HG03159 (cell line): Measurements from ENCODE around the gene RAB26.

Experiments
- ATAC-seq: cut with Tn5 transposase; IDR thresholded peaks from one replicate; pipeline ENCODE4 v1.9.1; 2021; ENCODE audit warnings: mild to moderate bottlenecking, moderate library complexity; ENCODE audit not compliant: unreplicated experiment

Gene RAB26

DNA sequence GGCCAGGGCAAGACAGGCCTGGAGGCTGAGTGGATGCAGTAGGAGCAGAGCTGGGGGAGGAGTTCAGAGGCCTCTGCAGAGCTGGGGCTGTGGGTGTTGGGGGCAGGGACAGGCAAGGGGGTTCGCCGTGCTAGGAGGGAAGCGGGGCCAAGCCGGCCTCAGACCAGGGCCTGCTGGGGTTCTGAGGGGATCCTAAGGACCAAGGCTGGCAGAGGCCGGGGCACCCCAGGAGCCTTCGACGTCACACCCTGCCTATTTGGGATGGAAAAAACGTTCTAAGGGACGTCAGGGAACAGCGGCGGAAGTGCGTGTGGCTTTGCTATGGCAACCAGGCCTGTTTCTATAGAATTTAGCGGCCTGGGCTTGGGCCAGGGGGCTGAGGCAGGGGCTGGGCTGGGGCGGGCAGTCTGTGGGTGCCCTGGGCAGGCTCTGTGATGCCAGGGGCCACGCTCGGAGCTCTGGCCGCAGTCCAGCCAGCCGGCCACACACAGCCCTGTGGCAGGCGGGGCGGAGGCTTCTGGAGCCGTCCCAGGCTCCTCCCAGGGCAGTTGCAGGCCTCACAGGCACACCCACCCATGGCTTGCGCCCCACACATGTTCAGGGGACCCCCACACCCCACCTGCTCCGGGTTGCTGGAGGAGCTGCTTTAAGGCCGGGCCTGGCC lies 10.9 kb downstream of the RAB26 start:
- no peak for ATAC-seq

GRCh38 chr16:2160915-2161551 lies 12.6 kb downstream of the RAB26 start:
- ATAC-seq: no peak

DNA sequence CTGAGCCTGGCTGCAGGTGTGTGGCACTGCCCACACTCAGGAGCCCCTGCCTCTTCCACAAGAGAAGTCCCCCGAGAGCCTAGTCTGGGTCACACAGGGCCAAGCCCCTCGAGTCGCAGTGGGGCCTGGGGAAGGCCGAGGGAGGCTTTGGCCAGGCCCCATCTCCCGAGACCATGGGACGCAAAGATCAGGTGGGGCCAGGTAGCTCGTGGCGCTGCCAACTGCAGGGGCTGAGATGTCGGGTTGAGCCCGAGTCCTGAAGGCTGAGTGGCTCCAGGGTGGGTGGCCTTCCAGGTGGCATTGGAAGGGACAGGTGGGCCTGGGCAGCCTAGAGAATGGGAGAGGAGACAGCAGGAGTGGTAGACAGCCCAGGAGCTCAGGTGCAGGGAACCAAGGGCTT lies 13.5 kb downstream of the RAB26 start:
- ATAC-seq: no peak

- no peak for ATAC-seq
These were observed 14.3 kb downstream of the RAB26 start for GRCh38 chr16:2162676-2163118.

DNA sequence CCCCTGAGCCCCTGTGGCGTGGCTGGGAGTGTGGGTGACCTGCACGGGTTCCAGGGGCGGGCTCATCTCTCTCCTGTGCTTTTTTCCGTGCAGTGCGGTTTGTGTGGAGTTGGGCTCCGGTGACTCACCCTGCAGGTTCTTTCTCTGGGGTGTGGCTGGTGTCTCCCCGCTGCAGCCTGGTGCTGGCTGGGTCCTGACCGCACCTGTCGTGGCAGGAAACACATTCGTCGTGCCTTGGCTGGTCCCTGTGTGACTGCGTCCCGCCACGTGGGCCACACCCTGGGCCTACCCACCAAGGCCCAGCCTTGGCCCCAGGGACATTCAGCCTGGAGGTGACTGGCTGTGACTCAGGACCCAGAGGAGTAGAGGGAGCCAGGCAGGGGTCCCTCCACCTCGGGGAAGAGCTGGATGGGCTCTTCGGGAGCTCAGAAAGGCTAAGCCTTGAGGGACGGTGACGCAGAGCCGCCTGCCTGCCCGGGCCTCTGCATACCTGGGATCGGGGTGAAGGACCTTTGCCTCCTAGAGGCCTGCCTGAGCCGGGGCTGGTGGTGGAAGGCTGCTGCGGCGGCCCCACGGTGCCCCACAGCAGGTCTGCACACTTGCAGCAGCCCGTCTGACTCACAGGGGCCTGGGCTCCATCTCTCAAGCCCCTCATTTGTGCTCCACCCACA lies 14.9 kb downstream of the RAB26 start:
- no peak for ATAC-seq

DNA sequence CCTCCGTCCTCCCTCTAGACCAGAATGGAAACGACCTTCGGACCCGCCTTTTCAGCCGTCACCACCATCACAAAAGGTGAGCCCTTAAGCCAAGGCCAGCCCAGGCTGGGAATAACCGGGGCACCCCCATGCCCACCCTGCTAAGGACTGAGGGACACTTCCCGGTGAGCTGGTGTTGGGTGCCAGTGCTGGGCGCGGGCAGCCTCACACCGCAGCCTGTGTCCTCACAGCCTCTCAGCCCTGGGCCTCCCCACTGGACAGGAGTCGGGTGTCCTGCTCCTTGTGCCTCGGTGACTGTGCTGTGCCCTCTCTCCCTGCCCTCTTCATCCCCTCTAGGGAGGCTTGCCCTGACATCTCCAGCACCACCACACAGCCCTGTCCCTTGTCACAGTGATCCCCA lies 17.4 kb downstream of the RAB26 start:
- ATAC-seq: no peak

GRCh38 chr16:2166263-2167067 lies 18.0 kb downstream of the RAB26 start:
- ATAC-seq: no peak

DNA sequence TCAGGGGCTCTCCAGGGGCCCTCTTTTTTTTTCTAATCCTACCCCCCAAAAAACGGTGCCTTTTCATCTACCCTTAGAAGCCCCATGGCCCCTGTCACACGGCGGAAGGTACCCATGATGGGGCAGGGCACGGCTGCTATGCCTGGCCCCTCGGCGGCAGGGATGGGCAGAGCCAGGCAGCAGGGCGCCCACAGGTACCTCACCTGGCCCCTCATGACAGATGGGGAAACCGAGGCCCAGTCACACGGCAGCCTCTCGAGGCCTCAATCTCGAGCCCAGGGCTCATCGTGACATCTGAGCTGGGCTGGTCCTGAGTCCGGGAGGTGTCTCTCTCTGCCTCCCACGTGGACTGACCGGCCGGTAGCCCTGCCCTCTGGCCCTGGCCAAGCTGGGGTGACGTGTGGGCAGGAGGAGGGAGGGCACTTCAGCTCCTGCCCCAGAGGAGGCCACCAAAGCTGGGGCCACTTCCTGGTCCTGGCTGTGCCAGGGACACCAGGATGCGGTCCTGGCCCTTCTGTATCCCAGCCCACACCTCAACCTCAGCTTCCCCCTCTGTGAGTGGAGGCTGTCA lies 18.7 kb downstream of the RAB26 start:
- ATAC-seq: no peak

DNA sequence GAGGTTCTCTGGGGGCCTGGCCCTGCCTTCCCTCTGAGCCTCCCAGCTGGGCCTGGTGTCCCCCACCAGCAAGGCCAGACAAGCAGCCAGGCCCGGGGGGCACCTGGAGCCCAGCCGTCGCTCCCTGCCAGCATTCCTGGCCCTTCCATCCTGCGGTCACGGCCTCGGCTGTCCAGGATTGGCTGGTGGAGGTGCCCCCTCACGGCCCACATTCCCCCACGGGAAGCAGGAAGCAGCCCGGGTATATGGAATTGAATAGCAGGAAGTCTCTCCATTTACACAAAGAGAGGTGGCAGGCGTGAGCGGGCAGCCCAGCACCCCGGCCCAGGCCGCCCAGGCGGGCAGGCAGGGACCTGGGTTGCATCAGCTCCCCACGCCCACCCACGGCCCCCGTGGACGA lies 21.7 kb downstream of the RAB26 start:
- no peak for ATAC-seq

DNA sequence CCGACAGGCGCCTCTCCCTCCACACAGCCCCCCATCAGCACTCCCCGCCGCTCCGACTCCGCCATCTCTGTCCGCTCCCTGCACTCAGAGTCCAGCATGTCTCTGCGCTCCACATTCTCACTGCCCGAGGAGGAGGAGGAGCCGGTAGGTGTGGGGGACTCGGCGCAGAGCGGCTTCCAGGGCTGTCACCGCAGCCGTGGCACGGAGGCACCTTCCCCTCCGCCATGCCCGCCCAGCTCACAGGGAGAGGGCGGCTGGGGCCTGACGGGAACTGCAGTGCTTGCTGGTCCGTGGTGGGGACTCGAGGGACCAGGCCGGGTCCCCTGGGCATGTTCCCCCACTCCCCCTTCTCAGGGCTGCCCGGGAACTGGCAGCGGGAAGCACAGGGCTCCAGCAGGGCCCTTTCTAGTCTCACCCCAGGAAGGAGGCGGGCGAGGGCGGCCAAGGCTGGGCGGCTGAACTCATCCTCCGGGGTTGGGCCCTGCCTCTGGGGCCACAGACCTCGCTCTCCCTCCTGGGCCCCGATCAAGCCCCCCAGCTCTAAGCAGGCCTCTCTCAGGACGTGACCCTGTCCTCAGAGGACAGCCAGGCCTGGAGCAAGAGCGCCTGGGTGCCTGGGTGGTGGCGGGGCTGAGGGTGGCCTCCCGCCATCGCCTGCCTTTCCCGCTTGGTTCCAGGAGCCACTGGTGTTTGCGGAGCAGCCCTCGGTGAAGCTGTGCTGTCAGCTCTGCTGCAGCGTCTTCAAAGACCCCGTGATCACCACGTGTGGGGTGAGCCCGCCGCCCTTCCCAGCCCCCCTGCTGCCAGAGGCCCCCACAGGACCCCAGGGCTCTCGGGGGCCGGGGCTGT lies 22.4 kb downstream of the RAB26 start:
- ATAC-seq: no peak

DNA sequence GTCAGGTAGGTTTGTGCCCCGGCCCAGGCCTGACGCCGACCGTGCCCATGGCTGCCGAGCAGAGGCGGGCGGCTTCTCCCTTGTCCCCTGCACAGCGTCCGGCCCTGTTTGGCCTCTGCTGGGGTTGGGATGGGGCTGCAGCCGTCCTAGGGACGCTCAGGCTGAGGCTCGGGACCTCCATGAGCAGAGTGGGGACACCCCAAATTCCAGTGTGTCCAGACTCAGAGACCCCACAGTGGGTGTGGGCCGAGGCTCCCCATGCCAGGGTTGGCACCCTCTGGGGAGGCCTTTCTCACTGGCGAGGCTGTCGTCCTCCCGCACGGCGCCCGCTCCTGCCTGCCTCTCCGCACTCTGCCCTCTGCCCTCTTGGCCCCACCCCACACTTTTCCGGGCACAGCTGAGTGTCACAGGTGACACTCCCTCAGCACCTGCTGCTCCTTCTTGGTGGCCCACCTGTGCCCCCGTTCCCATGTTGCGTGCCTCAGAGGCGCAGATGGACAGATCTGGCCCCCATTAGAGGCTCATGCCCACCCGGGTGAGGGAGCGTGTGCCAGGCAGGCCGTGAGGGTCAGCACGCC lies 23.3 kb downstream of the RAB26 start:
- no peak for ATAC-seq

- no peak for ATAC-seq
These were observed 24.4 kb downstream of the RAB26 start for GRCh38 chr16:2172688-2173335.

DNA sequence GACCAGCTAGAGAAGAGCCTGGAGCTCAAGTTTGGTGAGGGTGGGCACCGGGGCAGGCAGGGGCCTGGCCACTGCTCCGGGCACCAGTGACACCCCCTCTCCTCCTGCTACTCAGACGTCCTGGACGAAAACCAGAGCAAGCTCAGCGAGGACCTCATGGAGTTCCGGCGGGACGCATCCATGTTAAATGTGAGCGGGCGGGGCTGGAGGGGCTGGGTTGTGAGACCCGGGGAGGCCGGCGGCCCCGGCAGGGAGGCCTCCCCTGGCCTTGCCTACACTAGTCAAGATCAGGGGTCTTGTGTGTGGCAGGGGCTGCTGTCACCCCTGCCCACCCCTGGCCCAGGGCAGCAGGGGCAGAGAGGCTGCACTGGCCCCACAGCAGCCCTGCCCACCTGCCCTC lies 24.9 kb downstream of the RAB26 start:
- no peak for ATAC-seq

DNA sequence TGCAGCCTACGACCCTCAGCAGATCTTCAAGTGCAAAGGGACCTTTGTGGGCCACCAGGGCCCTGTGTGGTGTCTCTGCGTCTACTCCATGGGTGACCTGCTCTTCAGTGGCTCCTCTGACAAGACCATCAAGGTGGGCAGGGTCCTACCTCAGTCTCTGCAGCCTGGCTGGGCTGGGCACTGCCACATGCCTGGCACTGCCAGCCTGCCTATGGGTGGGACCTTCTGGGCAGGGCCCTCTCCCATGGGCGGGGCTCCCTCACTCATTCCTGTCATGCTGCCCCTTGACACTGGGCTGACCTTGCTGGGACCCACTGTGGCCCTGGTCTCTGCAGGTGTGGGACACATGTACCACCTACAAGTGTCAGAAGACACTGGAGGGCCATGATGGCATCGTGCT lies 25.5 kb downstream of the RAB26 start:
- no peak for ATAC-seq

GRCh38 chr16:2174396-2175131 lies 26.1 kb downstream of the RAB26 start:
- ATAC-seq: no peak

DNA sequence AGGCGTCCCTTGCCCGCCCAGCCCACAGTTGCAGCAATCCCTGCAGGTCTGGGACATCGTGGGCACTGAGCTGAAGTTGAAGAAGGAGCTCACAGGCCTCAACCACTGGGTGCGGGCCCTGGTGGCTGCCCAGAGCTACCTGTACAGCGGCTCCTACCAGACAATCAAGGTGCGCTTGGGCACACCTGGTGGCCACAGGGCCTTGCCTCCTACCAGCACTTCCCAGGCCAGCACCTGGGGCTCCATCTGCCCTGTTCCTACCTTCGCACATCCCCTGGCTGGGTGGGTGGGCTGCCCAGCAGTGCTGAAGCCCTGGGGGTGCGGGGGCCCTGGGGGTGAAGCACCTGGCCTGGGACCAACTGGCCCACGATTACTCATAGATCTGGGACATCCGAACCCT lies 27.0 kb downstream of the RAB26 start:
- ATAC-seq: no peak

- no peak for ATAC-seq
These were observed 27.6 kb downstream of the RAB26 start for GRCh38 chr16:2176047-2176446.

DNA sequence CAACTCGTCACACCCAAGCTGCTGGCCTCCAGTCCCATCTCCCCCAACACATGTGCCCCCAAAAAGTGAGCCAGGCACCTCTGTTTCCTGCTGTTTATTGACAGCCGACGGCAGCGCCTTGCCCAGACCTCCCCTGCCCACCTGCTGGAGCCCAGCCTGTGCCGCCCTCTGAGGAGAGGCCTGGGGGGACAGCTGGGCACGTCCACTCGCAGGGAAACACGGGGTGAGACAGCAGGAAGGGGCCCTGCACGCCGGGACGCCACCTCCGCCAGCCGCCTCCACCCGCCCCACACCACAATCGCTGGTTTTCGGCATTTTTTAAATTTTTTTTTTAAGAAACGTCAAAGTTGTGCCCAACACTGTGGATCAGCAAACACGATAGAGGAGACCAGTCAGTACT lies 28.7 kb downstream of the RAB26 start:
- no peak for ATAC-seq

GRCh38 chr16:2177561-2177960 lies 29.1 kb downstream of the RAB26 start:
- ATAC-seq: no peak
